ENCODE measurements around the gene EPB41.
"Not testable (repeated sequence)": the region's sequence is repeated elsewhere in the genome, so short reads cannot be mapped to it uniquely, and the experiment has no call there.

The EPB41 gene

DNA sequence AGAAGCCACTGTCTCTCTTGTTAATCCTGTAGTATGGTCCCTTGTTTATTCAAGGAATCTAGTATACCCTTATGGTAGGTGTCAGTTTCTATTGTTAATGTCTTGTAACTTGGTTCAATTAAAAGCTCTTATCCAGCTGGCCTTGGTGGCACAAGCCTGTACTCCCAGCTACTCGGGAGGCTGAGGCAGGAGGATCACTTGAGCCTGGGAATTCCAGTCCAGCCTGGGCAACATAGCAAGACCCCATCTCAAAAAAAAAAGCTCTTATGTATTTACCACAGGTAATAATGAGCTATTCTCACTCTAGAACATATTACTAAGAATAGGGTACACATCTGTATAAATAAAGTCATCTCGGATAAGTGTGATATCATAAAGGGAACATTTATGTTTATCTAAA is 162.8 kb downstream of the EPB41 start:
- no peak for TF ChIP-seq LEF1 (IDR thresholded peaks at IDR 0.05; ENCODE audit: borderline replicate concordance)
- no peak for TF ChIP-seq ZNF384 (IDR thresholded peaks at IDR 0.05)
- TF ChIP-seq L3MBTL2 (conservative IDR thresholded peaks at IDR 0.05) = no peak
- TF ChIP-seq SUZ12 (IDR thresholded peaks at IDR 0.05) = no peak
- no peak for TF ChIP-seq CTBP1 (IDR thresholded peaks at IDR 0.05; ENCODE audit: borderline replicate concordance)
- TF ChIP-seq TARDBP (IDR thresholded peaks at IDR 0.05) = no peak
- no peak for TF ChIP-seq ARNT (IDR thresholded peaks at IDR 0.05)
- TF ChIP-seq SP1 (IDR thresholded peaks at IDR 0.05) = no peak
- TF ChIP-seq ELF4 (IDR thresholded peaks at IDR 0.05) = no peak
- no peak for TF ChIP-seq FOXK2 (IDR thresholded peaks at IDR 0.05)
- no peak for TF ChIP-seq BHLHE40 (IDR thresholded peaks at IDR 0.05; ENCODE audit: borderline replicate concordance)
- TF ChIP-seq, protein P1, sequence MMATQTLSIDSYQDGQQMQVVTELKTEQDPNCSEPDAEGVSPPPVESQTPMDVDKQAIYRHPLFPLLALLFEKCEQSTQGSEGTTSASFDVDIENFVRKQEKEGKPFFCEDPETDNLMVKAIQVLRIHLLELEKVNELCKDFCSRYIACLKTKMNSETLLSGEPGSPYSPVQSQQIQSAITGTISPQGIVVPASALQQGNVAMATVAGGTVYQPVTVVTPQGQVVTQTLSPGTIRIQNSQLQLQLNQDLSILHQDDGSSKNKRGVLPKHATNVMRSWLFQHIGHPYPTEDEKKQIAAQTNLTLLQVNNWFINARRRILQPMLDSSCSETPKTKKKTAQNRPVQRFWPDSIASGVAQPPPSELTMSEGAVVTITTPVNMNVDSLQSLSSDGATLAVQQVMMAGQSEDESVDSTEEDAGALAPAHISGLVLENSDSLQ (IDR thresholded peaks at IDR 0.05) = no peak
- no peak for TF ChIP-seq HDGF (IDR thresholded peaks at IDR 0.05; ENCODE audit: borderline replicate concordance)
- TF ChIP-seq FOXM1 (IDR thresholded peaks at IDR 0.05; ENCODE audit: borderline replicate concordance) = no peak
- no peak for TF ChIP-seq FOXA1 (IDR thresholded peaks at IDR 0.05)
- no peak for DNase-seq (ENCODE audit: extremely low spot score)
- CTCF ChIA-PET = no interaction called here
- POLR2A ChIA-PET = no interaction called here

DNA sequence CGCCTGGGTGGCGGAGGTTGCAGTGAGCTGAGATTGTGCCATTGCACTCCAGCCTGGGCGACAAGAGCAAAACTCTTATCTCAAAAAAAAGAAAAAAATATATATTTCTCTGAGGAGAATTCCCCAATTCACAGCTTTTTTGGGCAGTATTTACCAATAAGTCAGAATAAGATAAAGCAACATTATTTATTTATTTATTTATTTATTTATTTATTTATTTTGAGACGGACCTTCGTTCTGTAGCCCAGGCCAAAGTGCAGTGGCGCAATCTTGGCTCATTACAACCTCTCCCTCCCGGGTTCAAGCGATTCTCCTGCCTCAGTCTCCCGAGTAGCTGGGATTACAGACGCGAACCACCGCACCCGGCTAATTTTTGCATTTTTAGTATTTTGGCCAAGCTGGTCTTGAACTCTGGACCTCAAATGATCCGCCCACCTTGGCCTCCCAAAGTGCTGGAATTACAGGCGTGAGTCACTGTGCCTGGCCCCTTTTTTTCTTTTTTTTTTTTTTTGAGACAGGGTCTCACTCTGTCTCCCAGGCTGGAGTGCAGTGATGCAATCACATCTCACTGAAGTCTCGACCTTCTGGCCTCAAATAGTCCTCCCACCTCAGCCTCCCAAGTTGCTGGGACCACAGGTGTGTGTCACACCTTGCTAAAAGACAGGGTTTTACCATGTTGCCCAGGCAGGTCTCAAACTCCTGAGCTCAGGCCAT is 165.7 kb downstream of the EPB41 start:
- CTCF ChIA-PET; POLR2A ChIA-PET; DNase-seq (ENCODE audit: extremely low spot score): not testable (repeated sequence)
- peak; percentile 57 for TF ChIP-seq ZNF384 (IDR thresholded peaks at IDR 0.05)

DNA sequence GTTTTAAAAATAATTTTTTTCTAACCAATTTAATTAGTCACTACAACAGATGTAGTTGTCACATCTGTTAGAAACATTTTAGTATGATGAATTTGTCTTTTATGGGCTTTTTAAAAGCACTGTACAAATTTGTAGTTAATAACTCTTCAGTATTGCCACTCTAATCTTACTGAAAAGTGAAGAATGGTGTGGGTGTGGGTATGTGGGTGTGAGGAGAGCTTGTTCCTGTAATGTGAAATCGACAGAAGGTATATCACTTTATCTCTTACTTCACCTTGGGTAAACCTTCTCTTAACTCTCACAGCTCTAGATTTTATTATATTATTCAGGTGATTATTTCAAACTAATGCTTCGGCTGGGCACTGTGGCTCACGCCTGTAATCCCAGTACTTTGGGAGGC is 166.8 kb downstream of the EPB41 start:
- CTCF ChIA-PET = no interaction called here
- POLR2A ChIA-PET = no interaction called here
- no peak for DNase-seq (ENCODE audit: extremely low spot score)
- TF ChIP-seq HDGF (IDR thresholded peaks at IDR 0.05; ENCODE audit: borderline replicate concordance) (no peak), L3MBTL2 (conservative IDR thresholded peaks at IDR 0.05) (no peak), ZNF384 (IDR thresholded peaks at IDR 0.05) (no peak), FOXK2 (IDR thresholded peaks at IDR 0.05) (no peak), SP1 (IDR thresholded peaks at IDR 0.05) (no peak), LEF1 (IDR thresholded peaks at IDR 0.05; ENCODE audit: borderline replicate concordance) (no peak), FOXA1 (IDR thresholded peaks at IDR 0.05) (no peak), NFRKB (IDR thresholded peaks at IDR 0.05) (no peak), BHLHE40 (IDR thresholded peaks at IDR 0.05; ENCODE audit: borderline replicate concordance) (no peak), FOXM1 (IDR thresholded peaks at IDR 0.05; ENCODE audit: borderline replicate concordance) (no peak), SUZ12 (IDR thresholded peaks at IDR 0.05) (no peak)
- TF ChIP-seq, protein P1 (IDR thresholded peaks at IDR 0.05) = no peak

DNA sequence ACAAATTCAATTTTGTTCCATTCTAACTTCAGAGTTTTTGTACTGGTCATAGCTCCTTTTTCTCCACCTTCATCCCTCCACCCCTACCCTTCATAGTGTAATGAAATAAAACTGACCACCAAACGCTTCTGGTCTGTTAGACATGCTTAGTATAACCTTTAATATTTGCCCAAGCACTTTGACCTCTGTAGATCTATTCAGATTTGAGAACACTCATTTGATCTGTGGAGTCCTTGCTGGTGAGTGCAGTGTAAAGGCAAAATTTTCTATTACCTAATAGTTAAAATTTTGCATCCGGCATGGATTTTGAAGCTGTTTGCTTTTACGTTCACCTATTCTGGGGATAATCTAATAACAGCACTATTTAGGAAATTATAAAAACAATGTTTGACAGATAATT is 168.2 kb downstream of the EPB41 start:
- DNase-seq (ENCODE audit: extremely low spot score) = no peak
- ChIA-PET CTCF (interaction anchor here (1.0 kb wide), 1 partner anchor 99 kb away, joined by 3 read pairs; the partner anchor contains the start of gene SRSF4), POLR2A (no interaction called here)
- TF ChIP-seq SP1 (IDR thresholded peaks at IDR 0.05) (no peak), ZNF384 (IDR thresholded peaks at IDR 0.05) (no peak), CTBP1 (IDR thresholded peaks at IDR 0.05; ENCODE audit: borderline replicate concordance) (no peak), FOXM1 (IDR thresholded peaks at IDR 0.05; ENCODE audit: borderline replicate concordance) (no peak), HDGF (IDR thresholded peaks at IDR 0.05; ENCODE audit: borderline replicate concordance) (no peak), BHLHE40 (IDR thresholded peaks at IDR 0.05; ENCODE audit: borderline replicate concordance) (no peak), LEF1 (IDR thresholded peaks at IDR 0.05; ENCODE audit: borderline replicate concordance) (no peak), FOXA1 (IDR thresholded peaks at IDR 0.05) (no peak), L3MBTL2 (conservative IDR thresholded peaks at IDR 0.05) (no peak), ELF4 (IDR thresholded peaks at IDR 0.05) (no peak), NFRKB (IDR thresholded peaks at IDR 0.05) (no peak), ARNT (IDR thresholded peaks at IDR 0.05) (no peak), FOXK2 (IDR thresholded peaks at IDR 0.05) (no peak), SUZ12 (IDR thresholded peaks at IDR 0.05) (no peak), TARDBP (IDR thresholded peaks at IDR 0.05) (no peak)
- TF ChIP-seq, protein P1 (IDR thresholded peaks at IDR 0.05) = no peak

DNA sequence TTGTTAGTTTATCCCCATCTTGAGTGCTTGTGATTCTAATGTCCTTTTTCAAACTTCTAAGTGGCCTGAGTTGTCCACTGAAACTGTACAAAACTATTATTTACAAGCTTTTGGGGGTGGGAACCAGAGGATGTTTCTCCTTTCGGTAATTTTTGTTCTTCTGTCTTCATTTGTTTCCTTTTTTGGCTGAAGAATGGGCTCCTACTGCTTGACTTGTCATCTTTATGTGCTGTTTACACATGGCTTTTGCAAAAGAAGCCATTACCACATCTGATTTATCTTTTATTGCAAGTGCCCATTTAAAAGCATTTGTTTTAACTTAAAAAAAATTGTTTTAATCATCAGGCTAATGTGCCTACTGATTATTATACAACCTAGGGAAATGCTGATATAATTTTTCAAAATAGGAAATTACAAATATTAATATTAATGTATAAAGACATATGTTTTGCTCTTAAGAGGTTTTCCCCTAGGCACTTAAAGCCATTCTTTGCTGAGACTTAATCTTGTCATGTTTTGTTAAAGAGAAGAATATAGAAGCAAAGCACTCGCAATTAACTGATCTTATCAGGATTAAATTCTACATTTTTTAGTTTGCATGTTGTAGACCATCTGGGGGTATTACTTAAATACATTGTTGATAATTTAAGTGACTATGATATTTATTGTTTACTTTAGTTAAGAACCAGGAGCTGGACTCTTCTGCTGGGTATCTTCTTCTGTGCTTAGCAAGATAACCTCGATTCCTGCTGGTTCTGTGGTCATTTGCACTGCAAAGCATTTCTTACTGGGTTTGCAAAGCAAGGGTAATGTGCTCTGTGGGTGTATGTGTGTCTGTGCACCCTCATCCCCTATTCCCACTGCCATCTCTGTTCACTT is 169.2 kb downstream of the EPB41 start:
- CTCF ChIA-PET = interaction anchor here (1.0 kb wide), 1 partner anchor 98 kb away, joined by 3 read pairs; the partner anchor contains the start of gene SRSF4
- POLR2A ChIA-PET = no interaction called here
- TF ChIP-seq ZNF384 (IDR thresholded peaks at IDR 0.05) = no peak
- TF ChIP-seq BHLHE40 (IDR thresholded peaks at IDR 0.05; ENCODE audit: borderline replicate concordance) = no peak
- TF ChIP-seq, protein P1 (IDR thresholded peaks at IDR 0.05) = peak; percentile 42; the same call in 1 of the 2 replicates
- no peak for DNase-seq (ENCODE audit: extremely low spot score)
